GM12891 (cell line): ENCODE results near the gene SLC9C2.

Experiments
- POLR2A ChIP-seq: IDR thresholded peaks from 2 replicates; pipeline ENCODE4 v1.6.1; 2011; ENCODE audit warnings: low read depth, low read length, control low read depth
- POLR2AphosphoS5 ChIP-seq: IDR thresholded peaks from 2 replicates; pipeline ENCODE4 v1.6.1; 2011; ENCODE audit warnings: low read depth, low read length, control low read depth
- POU2F2 ChIP-seq: IDR thresholded peaks from 2 replicates; pipeline ENCODE4 v1.6.1; 2011; ENCODE audit warnings: low read depth, mild to moderate bottlenecking, control low read depth, low read length, moderate library complexity
- SPI1 ChIP-seq: IDR thresholded peaks from 2 replicates; pipeline ENCODE4 v1.6.1; 2011; ENCODE audit warnings: low read depth, low read length, control low read depth
- TAF1 ChIP-seq: IDR thresholded peaks from 2 replicates; pipeline ENCODE4 v1.6.1; 2011; ENCODE audit warnings: low read depth, low read length, control low read depth

- no peak for TF ChIP-seq TAF1
- no peak for TF ChIP-seq POLR2A
- no peak for TF ChIP-seq SPI1
- no peak for TF ChIP-seq POLR2AphosphoS5
- TF ChIP-seq POU2F2, result no peak
These were observed 148.9 kb downstream of the SLC9C2 start for GRCh38 chr1:173453982-173454381.
